Forelimb muscle (tissue), 1 donor: ENCODE results near the gene PDE6B. TPM values are rescaled to one million over a fixed set of nuclear protein-coding genes. Genes with fewer than 3 reads are reported as not detected.
"Not testable (repeated sequence)": the region's sequence is repeated elsewhere in the genome, so short reads cannot be mapped to it uniquely, and the experiment has no call there.

Experiments used
- DNase-seq: peaks from one replicate; pipeline ENCODE4 v3.0.0-alpha.2; 2013; ENCODE audit warnings: low read depth
- polyA plus RNA-seq: library from polyadenylated mRNA; unstranded; fragments of 120-200 nt; gene quantifications from one replicate; pipeline ENCODE4 v1.2.1, GENCODE V29; 2013; ENCODE audit not compliant: insufficient read length

Gene PDE6B
- polyA plus RNA-seq, 1 donor = 16.1 TPM

GRCh38 chr4:622071-622995, 3.0 kb upstream of the PDE6B start:
- no peak for DNase-seq

- no peak for DNase-seq
Observed at GRCh38 chr4:622996-623913, 2.1 kb upstream of the PDE6B start.

GRCh38 chr4:623914-624566, 1.3 kb upstream of the PDE6B start:
- no peak for DNase-seq

- no peak for DNase-seq
Observed at GRCh38 chr4:625631-626161, 323 bp downstream of the PDE6B start.

- no peak for DNase-seq
Observed at GRCh38 chr4:626201-627091, 1.1 kb downstream of the PDE6B start.

GRCh38 chr4:627347-628125, 2.2 kb downstream of the PDE6B start:
- DNase-seq = no peak

- DNase-seq = no peak
Observed at GRCh38 chr4:628311-628741, 3.0 kb downstream of the PDE6B start.

- DNase-seq = no peak
Observed at GRCh38 chr4:628821-629635, 3.7 kb downstream of the PDE6B start.

GRCh38 chr4:629636-629914, 4.2 kb downstream of the PDE6B start:
- no peak for DNase-seq

GRCh38 chr4:629915-630641, 4.7 kb downstream of the PDE6B start:
- DNase-seq = no peak

GRCh38 chr4:630656-631055, 5.3 kb downstream of the PDE6B start:
- no peak for DNase-seq

GRCh38 chr4:632196-632790, 6.9 kb downstream of the PDE6B start:
- no peak for DNase-seq

- DNase-seq = no peak
Observed at GRCh38 chr4:632926-633325, 7.6 kb downstream of the PDE6B start.

- no peak for DNase-seq
Observed at GRCh38 chr4:633406-633805, 8.0 kb downstream of the PDE6B start.

- no peak for DNase-seq
Observed at GRCh38 chr4:633976-634598, 8.7 kb downstream of the PDE6B start.

GRCh38 chr4:634599-634985, 9.2 kb downstream of the PDE6B start:
- DNase-seq = no peak

- DNase-seq = not testable (repeated sequence)
Observed at GRCh38 chr4:635066-635835, 9.9 kb downstream of the PDE6B start.
